K562 (cell line): ENCODE data around the gene TMEM117. TPM values are rescaled to one million over a fixed set of nuclear protein-coding genes. Genes with fewer than 3 reads are reported as not detected.

ENCODE experiments used
- ATF7 ChIP-seq: fragments of 450-650 bp; IDR thresholded peaks from 2 replicates; pipeline ENCODE4 v1.7.1; 2014; ENCODE audit warnings: mild to moderate bottlenecking, moderate library complexity
- ELF1 ChIP-seq: fragments of 200-800 bp; sonication (Bioruptor generic); IDR thresholded peaks from 2 replicates; pipeline ENCODE4 v1.6.1; 2016; ENCODE audit warnings: missing genetic modification characterization, missing compliant biosample characterization
- HDAC8 ChIP-seq: fragments of 450-650 bp; IDR thresholded peaks from 2 replicates; pipeline ENCODE4 v1.6.1; 2016; ENCODE audit warnings: mild to moderate bottlenecking, missing genetic modification characterization, moderate library complexity, missing compliant biosample characterization
- RBM15 ChIP-seq: fragments of 200-400 bp; formaldehyde crosslinking; IDR thresholded peaks from 2 replicates; pipeline ENCODE4 v1.6.1; 2018; ENCODE audit warnings: mild to moderate bottlenecking, low read length, moderate library complexity; ENCODE audit not compliant: insufficient read depth
- RNF2 ChIP-seq: sonication (generic); IDR thresholded peaks from 2 replicates; pipeline ENCODE4 v1.6.1; 2016
- ZNF639 ChIP-seq, 2 experiments: fragments of 200-800 bp in 1 of 2; sonication (Bioruptor generic) in 1 of 2; sonication (generic) in 1 of 2; formaldehyde crosslinking in 1 of 2; IDR thresholded peaks in 1 of 2; conservative IDR thresholded peaks in 1 of 2; 2 replicates each; pipeline versions ENCODE4 v1.5.0 to v1.6.1; 2016 to 2020; ENCODE audit warnings: missing compliant biosample characterization in 1 of 2, missing genetic modification characterization in 1 of 2, missing genetic modification reagents in 1 of 2
- polyA plus RNA-seq, 8 experiments: library from polyadenylated mRNA; depleted of rRNA in 4 of 8; stranded (reverse) in 5 of 8; unstranded in 3 of 8; fragments of >200 nt; fragmentation: Nextera tagmentation in 2 of 8; fragmentation: Illumina TruSeq in 1 of 8; extraction: Ambion mirVana in 2 of 8; extraction: Trizol in 1 of 8; gene quantifications; 2 replicates each; pipeline versions ENCODE4 v1.2.1 to v1.2.3, GENCODE V29; 2011 to 2014; ENCODE audit warnings: inconsistent platforms in 1 of 8, missing spikeins in 1 of 8
- total RNA-seq, 7 experiments: library from RNA; depleted of rRNA in 6 of 7; stranded (reverse); fragments of >200 nt in 6 of 7; fragmentation: Illumina TruSeq in 2 of 7; extraction: Trizol in 2 of 7; gene quantifications; 2 replicates each; pipeline versions ENCODE4 v1.2.1 to v1.2.3, GENCODE V29; 2011 to 2021; ENCODE audit warnings: low replicate concordance in 1 of 7
- TF ChIP-seq, protein P1 (sequence below): sonication (generic); formaldehyde crosslinking; IDR thresholded peaks from 2 replicates; pipeline ENCODE4 v1.8.0; 2022; ENCODE audit warnings: mild to moderate bottlenecking, low read depth, missing genetic modification reagents
- TF ChIP-seq, protein P2 (sequence below): sonication (generic); formaldehyde crosslinking; IDR thresholded peaks from 2 replicates; pipeline ENCODE4 v1.8.0; 2023; ENCODE audit warnings: mild to moderate bottlenecking, missing genetic modification reagents
- TF ChIP-seq, protein P3 (sequence below): fragments of 450-650 bp; IDR thresholded peaks from 2 replicates; pipeline ENCODE4 v1.6.1; 2016; ENCODE audit warnings: low read depth, mild to moderate bottlenecking, moderate library complexity

TMEM117 gene
- total and polyA plus RNA-seq, 9 of the 15 experiments (the other 6 are each of a cell fraction or from before 2014, with no cell fraction given) = 0.31 to 2.8 (median 1.0) TPM

- TF ChIP-seq ATF7 = no peak
- TF ChIP-seq HDAC8 (tag) = no peak
- TF ChIP-seq, protein P1, sequence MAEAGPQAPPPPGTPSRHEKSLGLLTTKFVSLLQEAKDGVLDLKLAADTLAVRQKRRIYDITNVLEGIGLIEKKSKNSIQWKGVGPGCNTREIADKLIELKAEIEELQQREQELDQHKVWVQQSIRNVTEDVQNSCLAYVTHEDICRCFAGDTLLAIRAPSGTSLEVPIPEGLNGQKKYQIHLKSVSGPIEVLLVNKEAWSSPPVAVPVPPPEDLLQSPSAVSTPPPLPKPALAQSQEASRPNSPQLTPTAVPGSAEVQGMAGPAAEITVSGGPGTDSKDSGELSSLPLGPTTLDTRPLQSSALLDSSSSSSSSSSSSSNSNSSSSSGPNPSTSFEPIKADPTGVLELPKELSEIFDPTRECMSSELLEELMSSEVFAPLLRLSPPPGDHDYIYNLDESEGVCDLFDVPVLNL (CRISPR knock-in tag) = no peak
- TF ChIP-seq RBM15 = no peak
- no peak for TF ChIP-seq ZNF639 (CRISPR knock-in tag; conservative IDR thresholded peaks at IDR 0.05 in 1 of 2, IDR thresholded peaks at IDR 0.05 in 1 of 2)
- no peak for TF ChIP-seq ELF1 (tag)
- TF ChIP-seq, protein P2, sequence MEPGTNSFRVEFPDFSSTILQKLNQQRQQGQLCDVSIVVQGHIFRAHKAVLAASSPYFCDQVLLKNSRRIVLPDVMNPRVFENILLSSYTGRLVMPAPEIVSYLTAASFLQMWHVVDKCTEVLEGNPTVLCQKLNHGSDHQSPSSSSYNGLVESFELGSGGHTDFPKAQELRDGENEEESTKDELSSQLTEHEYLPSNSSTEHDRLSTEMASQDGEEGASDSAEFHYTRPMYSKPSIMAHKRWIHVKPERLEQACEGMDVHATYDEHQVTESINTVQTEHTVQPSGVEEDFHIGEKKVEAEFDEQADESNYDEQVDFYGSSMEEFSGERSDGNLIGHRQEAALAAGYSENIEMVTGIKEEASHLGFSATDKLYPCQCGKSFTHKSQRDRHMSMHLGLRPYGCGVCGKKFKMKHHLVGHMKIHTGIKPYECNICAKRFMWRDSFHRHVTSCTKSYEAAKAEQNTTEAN (CRISPR knock-in tag) = no peak
- no peak for TF ChIP-seq RNF2
- TF ChIP-seq, protein P3, sequence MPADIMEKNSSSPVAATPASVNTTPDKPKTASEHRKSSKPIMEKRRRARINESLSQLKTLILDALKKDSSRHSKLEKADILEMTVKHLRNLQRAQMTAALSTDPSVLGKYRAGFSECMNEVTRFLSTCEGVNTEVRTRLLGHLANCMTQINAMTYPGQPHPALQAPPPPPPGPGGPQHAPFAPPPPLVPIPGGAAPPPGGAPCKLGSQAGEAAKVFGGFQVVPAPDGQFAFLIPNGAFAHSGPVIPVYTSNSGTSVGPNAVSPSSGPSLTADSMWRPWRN = no peak
- TF ChIP-seq, all 486 proteins: peak for 0
These were observed 536.4 kb downstream of the TMEM117 start (continued) for GRCh38 chr12:44372259-44372658.
